SK-N-SH treated with all-trans-retinoic acid at 6 μM for 48 hours (cell line): ENCODE results near the gene FHIT.

Experiments used
- ATAC-seq: fragments of 200-7000 bp; cut with Tn5 transposase; 3 replicates; pipeline ENCODE4 v1.9.1; 2020; ENCODE audit warnings: mild to moderate bottlenecking, moderate library complexity
- BACH2 ChIP-seq: fragments of 250-450 bp; sonication (Bioruptor Pico); IDR thresholded peaks from 2 replicates; pipeline ENCODE4 v1.9.0; 2021; ENCODE audit warnings: mild to moderate bottlenecking, borderline replicate concordance
- CREB5 ChIP-seq: fragments of 250-450 bp; sonication (Bioruptor Pico); IDR thresholded peaks from 2 replicates; pipeline ENCODE4 v1.5.1; 2020; ENCODE audit warnings: low read depth, mild to moderate bottlenecking, moderate library complexity
- CSDC2 ChIP-seq: fragments of 250-450 bp; sonication (Bioruptor Pico); IDR thresholded peaks from 2 replicates; pipeline ENCODE4 v1.5.0; 2020; ENCODE audit warnings: mild to moderate bottlenecking, moderate library complexity
- GLIS3 ChIP-seq: fragments of 250-450 bp; sonication (Bioruptor Pico); IDR thresholded peaks from 2 replicates; pipeline ENCODE4 v1.5.0; 2020; ENCODE audit warnings: mild to moderate bottlenecking, moderate library complexity
- ISL1 ChIP-seq: fragments of 250-450 bp; sonication (Bioruptor Pico); IDR thresholded peaks from 2 replicates; pipeline ENCODE4 v2.1.2; 2022; ENCODE audit warnings: mild to moderate bottlenecking, moderate library complexity
- OSR1 ChIP-seq: fragments of 250-450 bp; sonication (Bioruptor Pico); IDR thresholded peaks from 2 replicates; pipeline ENCODE4 v1.8.0; 2022; ENCODE audit warnings: moderate library complexity, mild to moderate bottlenecking, inconsistent platforms
- PATZ1 ChIP-seq: fragments of 250-450 bp; sonication (Bioruptor Pico); IDR thresholded peaks from 2 replicates; pipeline ENCODE4 v1.8.0; 2020; ENCODE audit warnings: mild to moderate bottlenecking, moderate library complexity, borderline replicate concordance
- POU6F1 ChIP-seq: fragments of 250-450 bp; sonication (Bioruptor Pico); IDR thresholded peaks from 2 replicates; pipeline ENCODE4 v1.8.0; 2021; ENCODE audit warnings: low read depth, mild to moderate bottlenecking, moderate library complexity, borderline replicate concordance
- PPARA ChIP-seq: fragments of 250-450 bp; sonication (Bioruptor Pico); IDR thresholded peaks from 2 replicates; pipeline ENCODE4 v1.5.0; 2020; ENCODE audit warnings: mild to moderate bottlenecking, borderline replicate concordance
- RARB ChIP-seq: fragments of 250-450 bp; sonication (Bioruptor Pico); IDR thresholded peaks from 2 replicates; pipeline ENCODE4 v1.8.0; 2021; ENCODE audit warnings: mild to moderate bottlenecking, moderate library complexity
- SNAI2 ChIP-seq: fragments of 250-450 bp; sonication (Bioruptor Pico); IDR thresholded peaks from 2 replicates; pipeline ENCODE4 v1.5.0; 2020; ENCODE audit warnings: mild to moderate bottlenecking, moderate library complexity
- TCF4 ChIP-seq: fragments of 250-450 bp; sonication (Bioruptor Pico); IDR thresholded peaks from 2 replicates; pipeline ENCODE4 v1.8.0; 2021; ENCODE audit warnings: mild to moderate bottlenecking, moderate library complexity, borderline replicate concordance
- TOX ChIP-seq: fragments of 250-450 bp; sonication (Bioruptor Pico); IDR thresholded peaks from 2 replicates; pipeline ENCODE4 v1.8.0; 2021; ENCODE audit warnings: mild to moderate bottlenecking, moderate library complexity, borderline replicate concordance
- TSHZ2 ChIP-seq: fragments of 250-450 bp; sonication (Bioruptor Pico); IDR thresholded peaks from 2 replicates; pipeline ENCODE4 v1.5.0; 2020; ENCODE audit warnings: mild to moderate bottlenecking, moderate library complexity
- ZC3H10 ChIP-seq: fragments of 250-450 bp; sonication (Bioruptor Pico); IDR thresholded peaks from 2 replicates; pipeline ENCODE4 v1.5.1; 2021; ENCODE audit warnings: mild to moderate bottlenecking, moderate library complexity
- ZFP3 ChIP-seq: fragments of 250-450 bp; sonication (Bioruptor Pico); IDR thresholded peaks from 2 replicates; pipeline ENCODE4 v1.5.0; 2020; ENCODE audit warnings: mild to moderate bottlenecking, moderate library complexity
- ZNF70 ChIP-seq: fragments of 450-650 bp; formaldehyde crosslinking; IDR thresholded peaks from 2 replicates; pipeline ENCODE4 v1.5.0; 2020; ENCODE audit warnings: mild to moderate bottlenecking, moderate library complexity
- ZNF8 ChIP-seq: fragments of 450-650 bp; formaldehyde crosslinking; IDR thresholded peaks from 2 replicates; pipeline ENCODE4 v1.5.0; 2020; ENCODE audit warnings: mild to moderate bottlenecking, moderate library complexity

The FHIT gene

GRCh38 chr3:61087465-61087864 lies 163.8 kb downstream of the FHIT start:
- TF ChIP-seq TCF4 (peak; percentile 70), ZNF8 (no peak)
- ATAC-seq, result no peak

- ATAC-seq, result no peak
- TF ChIP-seq ZC3H10 (CRISPR knock-in tag), result no peak
- no peak for TF ChIP-seq PPARA (CRISPR knock-in tag)
- TF ChIP-seq PATZ1 (CRISPR knock-in tag), result no peak
- TF ChIP-seq TSHZ2, result no peak
- no peak for TF ChIP-seq RARB (CRISPR knock-in tag)
- no peak for TF ChIP-seq ISL1
- no peak for TF ChIP-seq SNAI2 (CRISPR knock-in tag)
Measured at GRCh38 chr3:61081554-61081953, 169.7 kb downstream of the FHIT start.

- ATAC-seq, result no peak
- TF ChIP-seq PPARA (CRISPR knock-in tag), result no peak
- no peak for TF ChIP-seq GLIS3 (CRISPR knock-in tag)
- TF ChIP-seq POU6F1 (CRISPR knock-in tag), result no peak
Measured at GRCh38 chr3:61080737-61081445, 170.4 kb downstream of the FHIT start.

GRCh38 chr3:61078048-61078752 lies 173.1 kb downstream of the FHIT start:
- no peak for ATAC-seq
- no peak for TF ChIP-seq TOX (CRISPR knock-in tag)
- no peak for TF ChIP-seq PPARA (CRISPR knock-in tag)
- no peak for TF ChIP-seq ZC3H10 (CRISPR knock-in tag)
- no peak for TF ChIP-seq ZNF8
- TF ChIP-seq BACH2 (CRISPR knock-in tag), result no peak
- no peak for TF ChIP-seq TCF4
- no peak for TF ChIP-seq ZNF70
- no peak for TF ChIP-seq ZFP3 (CRISPR knock-in tag)
- TF ChIP-seq RARB (CRISPR knock-in tag), result no peak
- no peak for TF ChIP-seq CSDC2
- TF ChIP-seq, all 23 proteins: peak for 0

GRCh38 chr3:61077551-61077950 lies 173.7 kb downstream of the FHIT start:
- no peak for ATAC-seq
- TF ChIP-seq PPARA (CRISPR knock-in tag) (no peak), TSHZ2 (no peak), CREB5 (CRISPR knock-in tag) (no peak), ISL1 (no peak), OSR1 (no peak), PATZ1 (CRISPR knock-in tag) (no peak), CSDC2 (no peak), RARB (CRISPR knock-in tag) (no peak), POU6F1 (CRISPR knock-in tag) (no peak)
